HL-60 (cell line): Measurements from ENCODE around the gene MAGI2.

Experiments used
- DNase-seq, 2 experiments: peaks; one replicate each; pipeline ENCODE4 v3.0.0-alpha.2; 2010 to 2020; ENCODE audit warnings: low read depth in 1 of 2, low spot score in 1 of 2
- H3K27ac ChIP-seq: fragments of 250-450 bp; sonication (Bioruptor Pico); replicated peaks from 2 replicates; pipeline ENCODE4 v1.5.1; 2020; ENCODE audit warnings: mild to moderate bottlenecking, moderate library complexity
- H3K27me3 ChIP-seq: fragments of 250-450 bp; sonication (Bioruptor Pico); 2 replicates; pipeline ENCODE4 v1.5.1; 2021; ENCODE audit warnings: mild to moderate bottlenecking, moderate library complexity; ENCODE audit not compliant: insufficient read depth, poor library complexity, severe bottlenecking
- H3K4me3 ChIP-seq: replicated peaks from 2 replicates; pipeline ENCODE4 v1.5.1; 2011; ENCODE audit warnings: mild to moderate bottlenecking, control low read depth, low read length; ENCODE audit not compliant: insufficient read depth
- CTCF ChIP-seq: IDR thresholded peaks from one replicate; pipeline ENCODE4 v1.5.1; 2011; ENCODE audit warnings: low read length, control low read depth, inconsistent platforms; ENCODE audit not compliant: insufficient read depth
- GABPA ChIP-seq: IDR thresholded peaks from 2 replicates; pipeline ENCODE4 v1.6.1; 2012; ENCODE audit warnings: low read depth
- POLR2AphosphoS5 ChIP-seq: IDR thresholded peaks from 2 replicates; pipeline ENCODE4 v1.6.1; 2012; ENCODE audit warnings: low read depth
- SPI1 ChIP-seq: IDR thresholded peaks from 2 replicates; pipeline ENCODE4 v1.6.1; 2012; ENCODE audit warnings: low read depth, mild to moderate bottlenecking, borderline replicate concordance
- TF ChIP-seq, protein P1 (sequence below): IDR thresholded peaks from 2 replicates; pipeline ENCODE4 v1.6.1; 2012; ENCODE audit warnings: low read depth; ENCODE audit not compliant: insufficient replicate concordance

Gene MAGI2

DNA sequence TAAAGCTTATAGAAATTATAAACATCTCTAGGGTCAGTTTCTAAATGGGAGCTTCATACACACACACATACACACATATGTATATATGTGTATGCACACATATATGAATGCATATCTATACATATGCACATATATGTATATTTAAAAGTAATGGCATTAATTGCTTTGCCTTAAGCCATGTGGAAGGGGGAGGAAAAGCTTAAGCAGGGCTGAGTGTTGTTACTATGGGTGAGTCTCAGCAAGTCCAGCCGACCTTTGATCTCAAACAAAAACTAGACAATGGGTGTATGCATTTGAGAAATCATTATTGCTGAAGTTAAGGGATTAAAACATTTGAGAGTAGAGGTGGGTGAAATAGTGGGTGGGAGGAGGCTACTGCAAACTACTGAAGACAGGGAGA, 546.7 kb downstream of the MAGI2 start:
- Histone ChIP-seq H3K27me3 (no peaks in the 10 kb centered on the region), H3K27ac (no peak overlapping the region), H3K4me3 (no peak overlapping the region)
- TF ChIP-seq SPI1 (no peak), GABPA (no peak), POLR2AphosphoS5 (no peak), CTCF (no peak)
- TF ChIP-seq, protein P1, sequence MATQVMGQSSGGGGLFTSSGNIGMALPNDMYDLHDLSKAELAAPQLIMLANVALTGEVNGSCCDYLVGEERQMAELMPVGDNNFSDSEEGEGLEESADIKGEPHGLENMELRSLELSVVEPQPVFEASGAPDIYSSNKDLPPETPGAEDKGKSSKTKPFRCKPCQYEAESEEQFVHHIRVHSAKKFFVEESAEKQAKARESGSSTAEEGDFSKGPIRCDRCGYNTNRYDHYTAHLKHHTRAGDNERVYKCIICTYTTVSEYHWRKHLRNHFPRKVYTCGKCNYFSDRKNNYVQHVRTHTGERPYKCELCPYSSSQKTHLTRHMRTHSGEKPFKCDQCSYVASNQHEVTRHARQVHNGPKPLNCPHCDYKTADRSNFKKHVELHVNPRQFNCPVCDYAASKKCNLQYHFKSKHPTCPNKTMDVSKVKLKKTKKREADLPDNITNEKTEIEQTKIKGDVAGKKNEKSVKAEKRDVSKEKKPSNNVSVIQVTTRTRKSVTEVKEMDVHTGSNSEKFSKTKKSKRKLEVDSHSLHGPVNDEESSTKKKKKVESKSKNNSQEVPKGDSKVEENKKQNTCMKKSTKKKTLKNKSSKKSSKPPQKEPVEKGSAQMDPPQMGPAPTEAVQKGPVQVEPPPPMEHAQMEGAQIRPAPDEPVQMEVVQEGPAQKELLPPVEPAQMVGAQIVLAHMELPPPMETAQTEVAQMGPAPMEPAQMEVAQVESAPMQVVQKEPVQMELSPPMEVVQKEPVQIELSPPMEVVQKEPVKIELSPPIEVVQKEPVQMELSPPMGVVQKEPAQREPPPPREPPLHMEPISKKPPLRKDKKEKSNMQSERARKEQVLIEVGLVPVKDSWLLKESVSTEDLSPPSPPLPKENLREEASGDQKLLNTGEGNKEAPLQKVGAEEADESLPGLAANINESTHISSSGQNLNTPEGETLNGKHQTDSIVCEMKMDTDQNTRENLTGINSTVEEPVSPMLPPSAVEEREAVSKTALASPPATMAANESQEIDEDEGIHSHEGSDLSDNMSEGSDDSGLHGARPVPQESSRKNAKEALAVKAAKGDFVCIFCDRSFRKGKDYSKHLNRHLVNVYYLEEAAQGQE = no peak
- DNase-seq = no peak

- H3K27me3 ChIP-seq = no peaks in the 10 kb centered on the region
- TF ChIP-seq, protein P1 = no peak
- TF ChIP-seq CTCF (no peak), SPI1 (no peak), POLR2AphosphoS5 (no peak), GABPA (no peak)
- no peak overlapping the region for H3K4me3 ChIP-seq
- no peak for DNase-seq
- H3K27ac ChIP-seq = no peak overlapping the region
These were observed 548.0 kb downstream of the MAGI2 start for GRCh38 chr7:78905436-78905835.

- no peak overlapping the region for H3K4me3 ChIP-seq
- no peak overlapping the region for H3K27ac ChIP-seq
- no peak for DNase-seq
- no peak for TF ChIP-seq GABPA
- TF ChIP-seq, protein P1 = no peak
- no peak for TF ChIP-seq POLR2AphosphoS5
- no peaks in the 10 kb centered on the region for H3K27me3 ChIP-seq
These were observed 548.5 kb downstream of the MAGI2 start for GRCh38 chr7:78904983-78905382.

DNA sequence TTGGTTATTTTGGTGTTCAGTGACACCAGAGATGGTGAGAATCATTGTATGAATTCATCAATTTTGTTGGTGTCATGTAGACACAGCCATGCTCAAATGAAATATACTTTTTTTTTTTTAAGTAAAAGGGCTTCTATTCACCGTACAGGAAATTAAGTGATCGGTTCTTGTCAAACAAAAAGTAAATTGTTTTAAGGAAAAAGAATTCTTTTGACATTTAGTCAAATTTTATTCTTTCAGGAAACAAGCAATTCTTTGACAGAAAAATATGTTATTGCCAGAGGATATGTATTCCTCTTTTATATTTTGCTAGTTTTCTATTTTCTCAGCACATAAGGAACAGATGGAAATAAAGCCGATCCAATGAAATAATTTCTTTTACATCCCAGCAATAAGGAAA, 551.9 kb downstream of the MAGI2 start:
- no peak for DNase-seq
- H3K27me3 ChIP-seq = no peaks in the 10 kb centered on the region
- no peak for TF ChIP-seq SPI1
- no peak for TF ChIP-seq POLR2AphosphoS5
- no peak for TF ChIP-seq CTCF
- no peak overlapping the region for H3K4me3 ChIP-seq
- H3K27ac ChIP-seq = no peak overlapping the region
